Loucy (cell line): ENCODE results near the gene NGLY1.

Experiments
- CTCF ChIP-seq: fragments of 200-600 bp; sonication (generic); conservative IDR thresholded peaks from 2 replicates; pipeline ENCODE4 v1.5.1; 2014; ENCODE audit warnings: mild to moderate bottlenecking, antibody characterized with exemption, low read length
- EZH2phosphoT487 ChIP-seq: fragments of 200-600 bp; IDR thresholded peaks from 2 replicates; pipeline ENCODE4 v1.6.1; 2018; ENCODE audit warnings: antibody characterized with exemption, mild to moderate bottlenecking, moderate library complexity, borderline replicate concordance

GRCh38 chr3:25747033-25747432, 36.2 kb downstream of the NGLY1 start:
- TF ChIP-seq CTCF: no peak
- TF ChIP-seq EZH2phosphoT487: no peak
